ENCODE measurements around the gene E2F1.

E2F1 gene

DNA sequence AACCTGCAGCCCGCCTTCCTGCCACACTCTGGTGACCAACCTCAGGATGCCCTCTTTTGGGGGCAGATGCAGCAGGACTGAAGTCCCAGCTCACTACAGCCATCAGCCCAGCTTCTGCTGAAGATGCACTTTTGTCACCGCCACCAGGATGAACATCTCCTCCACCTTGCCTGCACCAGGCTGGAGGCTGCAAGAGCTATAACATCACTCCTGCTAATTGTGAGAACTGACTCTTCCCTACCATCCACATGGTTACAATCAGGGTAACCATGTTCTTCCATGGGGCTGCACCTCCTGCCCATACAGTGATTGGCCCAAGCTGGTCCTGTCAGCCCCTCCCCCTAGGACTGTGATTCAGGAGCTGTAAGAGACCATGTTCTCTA lies 21.4 kb downstream of the E2F1 start:
- H3K4me3 ChIP-seq (IDR thresholded peaks at IDR 0.05; ENCODE audit: insufficient read depth, low read depth, low read length), result no peak overlapping the region
- no peak overlapping the region for H2AFZ ChIP-seq (ENCODE audit: low read depth)

DNA sequence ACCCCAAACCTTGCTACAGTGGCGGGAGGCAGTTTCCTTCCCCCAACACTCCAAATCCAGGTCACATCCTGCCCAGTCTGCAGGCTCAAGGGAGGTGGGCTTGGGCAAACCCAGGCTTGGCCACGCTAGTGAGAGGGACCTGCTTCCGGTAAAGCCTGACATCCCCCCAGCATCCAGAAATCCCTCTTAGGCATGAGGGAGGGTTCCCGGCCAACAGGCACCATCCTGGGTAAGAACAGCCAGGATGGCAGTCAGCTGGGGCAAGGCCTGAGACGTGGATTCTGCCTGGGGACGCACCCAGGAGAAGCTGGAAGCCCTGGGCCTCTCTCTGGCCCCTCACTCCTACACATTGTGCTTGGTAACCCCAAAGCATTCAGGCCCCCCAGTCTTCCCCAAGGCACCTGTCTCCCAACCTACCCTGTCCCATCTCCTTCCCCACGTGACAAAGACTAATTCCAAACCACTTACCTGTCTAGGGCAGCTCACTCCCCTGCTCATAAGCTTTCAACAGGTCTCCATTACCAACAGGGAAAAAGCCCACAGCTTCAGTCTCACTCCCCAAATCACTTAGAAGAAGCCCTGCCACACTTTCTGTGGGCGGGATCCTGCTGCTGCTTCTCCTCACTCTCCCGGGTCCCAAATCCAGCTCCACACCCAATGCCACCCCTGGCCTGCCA lies 22.0 kb downstream of the E2F1 start:
- peak overlapping the region; percentile 44; the same call in 1 of the 2 replicates for H3K9ac ChIP-seq
- H3K79me2 ChIP-seq (ENCODE audit: insufficient read depth, low read depth), result peaks cover 9% of the 10 kb centered on the region; the same call in 1 of the 2 replicates
- no peaks in the 10 kb centered on the region for H3K36me3 ChIP-seq (ENCODE audit: insufficient read depth)
- no peaks in the 10 kb centered on the region for H3K27me3 ChIP-seq (ENCODE audit: insufficient read depth, low read depth)
- H3K4me1 ChIP-seq (ENCODE audit: low read depth, poor library complexity, severe bottlenecking), result peaks cover 51% of the 10 kb centered on the region
- H4K20me1 ChIP-seq (ENCODE audit: insufficient read depth), result no peaks in the 10 kb centered on the region
- H3K4me2 ChIP-seq, result peak overlapping the region; percentile 96
- peak overlapping the region; percentile 42 for H3K27ac ChIP-seq
- peak overlapping the region; percentile 56 for H2AFZ ChIP-seq (ENCODE audit: low read depth)
- TF ChIP-seq, protein P1, sequence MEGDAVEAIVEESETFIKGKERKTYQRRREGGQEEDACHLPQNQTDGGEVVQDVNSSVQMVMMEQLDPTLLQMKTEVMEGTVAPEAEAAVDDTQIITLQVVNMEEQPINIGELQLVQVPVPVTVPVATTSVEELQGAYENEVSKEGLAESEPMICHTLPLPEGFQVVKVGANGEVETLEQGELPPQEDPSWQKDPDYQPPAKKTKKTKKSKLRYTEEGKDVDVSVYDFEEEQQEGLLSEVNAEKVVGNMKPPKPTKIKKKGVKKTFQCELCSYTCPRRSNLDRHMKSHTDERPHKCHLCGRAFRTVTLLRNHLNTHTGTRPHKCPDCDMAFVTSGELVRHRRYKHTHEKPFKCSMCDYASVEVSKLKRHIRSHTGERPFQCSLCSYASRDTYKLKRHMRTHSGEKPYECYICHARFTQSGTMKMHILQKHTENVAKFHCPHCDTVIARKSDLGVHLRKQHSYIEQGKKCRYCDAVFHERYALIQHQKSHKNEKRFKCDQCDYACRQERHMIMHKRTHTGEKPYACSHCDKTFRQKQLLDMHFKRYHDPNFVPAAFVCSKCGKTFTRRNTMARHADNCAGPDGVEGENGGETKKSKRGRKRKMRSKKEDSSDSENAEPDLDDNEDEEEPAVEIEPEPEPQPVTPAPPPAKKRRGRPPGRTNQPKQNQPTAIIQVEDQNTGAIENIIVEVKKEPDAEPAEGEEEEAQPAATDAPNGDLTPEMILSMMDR (conservative IDR thresholded peaks at IDR 0.05; ENCODE audit: low read depth, low read length), result no peak
- H3K4me3 ChIP-seq (IDR thresholded peaks at IDR 0.05; ENCODE audit: insufficient read depth, low read depth, low read length), result no peak overlapping the region

More for the DNA sequence above, 21.4 kb downstream of the E2F1 start:
- Histone ChIP-seq H3K4me1 (ENCODE audit: low read depth, poor library complexity, severe bottlenecking) (peaks cover 57% of the 10 kb centered on the region), H3K27ac (peak overlapping the region; percentile 42; the same call in 1 of the 2 replicates), H3K36me3 (ENCODE audit: insufficient read depth) (no peaks in the 10 kb centered on the region), H4K20me1 (ENCODE audit: insufficient read depth) (no peaks in the 10 kb centered on the region), H3K79me2 (ENCODE audit: insufficient read depth, low read depth) (peaks cover 9% of the 10 kb centered on the region; the same call in 1 of the 2 replicates), H3K27me3 (ENCODE audit: insufficient read depth, low read depth) (no peaks in the 10 kb centered on the region), H3K4me2 (peak overlapping the region; percentile 96), H3K9ac (no peak overlapping the region)
- TF ChIP-seq, protein P1 (conservative IDR thresholded peaks at IDR 0.05; ENCODE audit: low read depth, low read length), result no peak

DNA sequence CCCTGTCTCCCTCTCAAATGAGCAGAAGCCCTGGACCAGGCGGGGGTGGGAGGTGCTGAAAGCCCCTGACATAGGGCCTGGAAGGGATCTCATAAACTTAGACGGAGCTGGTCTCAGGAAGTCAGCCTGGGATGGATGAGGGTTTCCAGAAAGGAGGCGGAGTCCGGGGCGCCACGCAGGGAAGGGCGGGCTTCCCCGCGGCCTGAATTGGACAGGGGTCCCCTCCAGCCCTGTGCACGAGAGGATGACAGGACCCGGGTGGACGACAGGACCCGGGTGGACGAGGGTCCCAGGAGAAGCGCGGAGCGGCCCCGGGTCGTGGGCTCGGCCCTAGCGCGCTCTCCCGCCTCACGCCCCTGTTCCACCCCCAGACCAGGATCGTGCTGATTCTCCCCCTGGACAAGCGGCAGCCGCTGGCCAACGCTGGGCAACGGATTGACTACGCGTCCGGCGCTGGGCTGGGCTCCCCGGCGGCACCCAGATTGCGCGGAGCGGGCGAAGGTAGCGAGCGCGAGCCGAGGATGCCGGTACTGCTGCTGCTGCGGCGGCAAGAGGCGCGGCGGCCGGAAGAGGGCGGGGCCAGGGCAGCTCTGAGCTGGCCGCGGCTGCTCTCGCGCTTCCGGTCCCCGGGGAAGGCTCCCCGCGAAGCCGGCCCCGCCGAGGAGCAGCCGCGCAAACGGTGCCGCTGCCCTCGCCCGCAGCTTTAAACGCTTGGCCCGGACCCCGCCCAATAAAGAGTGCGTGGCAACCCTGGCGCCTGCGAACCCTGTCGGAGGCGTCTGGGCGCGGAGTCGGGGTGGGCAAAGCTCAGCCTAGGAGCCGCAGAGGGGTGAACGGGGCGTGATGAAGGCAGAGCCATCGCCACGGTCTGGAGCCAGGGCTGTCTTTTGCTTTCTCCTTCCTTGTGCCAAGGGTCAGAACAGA lies 22.8 kb downstream of the E2F1 start:
- H4K20me1 ChIP-seq (ENCODE audit: insufficient read depth), result no peaks in the 10 kb centered on the region
- TF ChIP-seq, protein P1 (conservative IDR thresholded peaks at IDR 0.05; ENCODE audit: low read depth, low read length), result no peak
- H3K27ac ChIP-seq, result peak overlapping the region; percentile 42
- H3K4me2 ChIP-seq, result peak overlapping the region; percentile 96
- H3K4me1 ChIP-seq (ENCODE audit: low read depth, poor library complexity, severe bottlenecking), result peaks cover 43% of the 10 kb centered on the region
- H3K4me3 ChIP-seq (IDR thresholded peaks at IDR 0.05; ENCODE audit: insufficient read depth, low read depth, low read length), result no peak overlapping the region
- H3K9ac ChIP-seq, result peak overlapping the region; percentile 44; the same call in 1 of the 2 replicates
- H3K27me3 ChIP-seq (ENCODE audit: insufficient read depth, low read depth), result no peaks in the 10 kb centered on the region
- H3K36me3 ChIP-seq (ENCODE audit: insufficient read depth), result no peaks in the 10 kb centered on the region
- H3K79me2 ChIP-seq (ENCODE audit: insufficient read depth, low read depth), result peaks cover 7% of the 10 kb centered on the region; the same call in 1 of the 2 replicates
- H2AFZ ChIP-seq (ENCODE audit: low read depth), result peak overlapping the region; percentile 56

DNA sequence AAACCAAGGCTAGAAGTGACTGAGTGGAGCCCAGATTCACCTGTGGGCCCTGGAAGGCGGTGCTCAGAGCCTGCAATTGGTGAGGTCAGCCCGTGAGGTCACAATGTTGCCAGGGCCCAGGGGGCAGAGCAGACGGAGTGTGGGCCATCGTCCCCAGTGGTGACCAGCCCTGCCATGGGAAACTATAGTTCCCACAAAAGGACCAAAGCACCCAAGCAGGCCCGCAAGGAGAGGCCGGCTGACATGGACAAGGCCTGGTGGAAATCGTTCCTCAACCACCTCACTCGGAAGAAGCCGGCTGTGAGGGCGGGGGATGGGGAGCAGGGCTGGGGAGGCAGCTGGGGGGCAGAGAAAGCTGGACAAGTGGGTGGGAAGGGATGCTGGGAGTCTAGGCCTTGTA lies 24.0 kb downstream of the E2F1 start, which contains the start of gene C20orf144:
Gene C20orf144 (plus strand): TSS at position 156 of the 400 bp plus-strand sequence. CDS start 19 bp downstream, at position 175.
- no peaks in the 10 kb centered on the region for H3K27me3 ChIP-seq (ENCODE audit: insufficient read depth, low read depth)
- H2AFZ ChIP-seq (ENCODE audit: low read depth), result peak within 1 kb of the TSS; percentile 20
- H3K79me2 ChIP-seq (ENCODE audit: insufficient read depth, low read depth), result peaks cover 5% of the 10 kb centered on the region; the same call in 1 of the 2 replicates
- H3K9ac ChIP-seq, result peak within 1 kb of the TSS; percentile 44; the same call in 1 of the 2 replicates
- H4K20me1 ChIP-seq (ENCODE audit: insufficient read depth), result no peaks in the 10 kb centered on the region
- no peaks in the 10 kb centered on the region for H3K36me3 ChIP-seq (ENCODE audit: insufficient read depth)
- H3K27ac ChIP-seq, result no peak within 1 kb of the TSS
- H3K4me2 ChIP-seq, result peak within 1 kb of the TSS; percentile 96
- peaks cover 38% of the 10 kb centered on the region for H3K4me1 ChIP-seq (ENCODE audit: low read depth, poor library complexity, severe bottlenecking)
- H3K4me3 ChIP-seq (IDR thresholded peaks at IDR 0.05; ENCODE audit: insufficient read depth, low read depth, low read length), result no peak within 1 kb of the TSS
- TF ChIP-seq, protein P1 (conservative IDR thresholded peaks at IDR 0.05; ENCODE audit: low read depth, low read length), result no peak

All from KMS-11 (cell line).